GM10266 (cell line): ENCODE measurements around the gene KCNH4.
"Not testable (repeated sequence)": the region's sequence is repeated elsewhere in the genome, so short reads cannot be mapped to it uniquely, and the experiment has no call there.

Source experiments
- DNase-seq: peaks from one replicate; pipeline ENCODE4 v3.0.0; 2012; ENCODE audit errors: extremely low spot score
- TF ChIP-seq, protein P1 (sequence below): IDR thresholded peaks from 2 replicates; pipeline ENCODE4 v1.5.1; 2012; ENCODE audit warnings: mild to moderate bottlenecking, low read depth; ENCODE audit not compliant: control insufficient read depth, insufficient read depth; ENCODE audit errors: missing control alignments

KCNH4 gene

DNA sequence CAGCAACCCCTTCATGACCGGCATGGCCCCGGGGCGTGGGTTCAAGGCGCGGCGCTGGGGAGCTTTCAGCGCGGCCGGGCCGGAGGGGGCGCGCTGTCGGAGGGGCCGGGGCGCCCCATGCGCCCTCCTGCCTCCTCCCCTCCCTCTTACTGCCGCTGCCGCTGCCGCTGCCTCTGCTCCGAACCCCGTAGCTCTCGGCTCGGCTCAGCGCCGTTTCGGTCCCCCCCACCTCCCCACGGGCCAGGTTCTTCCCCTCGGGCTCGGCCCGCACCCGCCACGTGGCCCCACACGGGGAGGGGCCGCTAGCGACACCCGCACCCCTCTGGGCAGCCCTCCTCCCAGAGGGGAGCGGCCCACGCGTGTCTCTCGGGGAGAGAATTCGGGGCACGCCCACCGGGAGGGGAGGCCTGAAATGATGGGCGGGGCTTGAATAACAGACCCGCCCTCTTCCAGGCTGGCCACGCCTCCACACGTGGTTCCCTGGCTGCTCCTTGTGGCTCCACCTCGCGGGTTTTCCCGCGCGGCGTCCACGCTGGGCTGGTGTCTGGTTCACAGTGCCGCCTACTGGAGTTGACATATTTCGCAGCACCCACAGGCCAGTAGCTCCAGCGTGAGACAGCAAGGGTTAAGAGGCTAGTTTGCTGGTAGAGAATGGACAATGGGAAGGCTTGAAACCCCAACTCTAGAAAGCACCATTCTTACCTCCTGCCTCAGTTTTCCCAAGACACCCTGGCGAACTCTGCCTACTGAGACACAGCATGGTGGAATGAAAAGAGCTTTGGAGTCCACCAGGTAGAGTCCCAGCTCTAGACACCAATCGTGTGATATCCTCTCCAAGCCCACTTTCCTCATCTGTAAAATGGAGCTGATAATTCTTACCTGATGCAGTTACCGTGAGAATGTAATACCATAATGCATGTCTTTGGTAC, at the start of gene KCNH4:
Gene KCNH4, minus strand, starts transcription at position 221 of the 929 bp plus-strand sequence. Its CDS starts 197 bp downstream, at position 24.
- DNase-seq = peak; percentile 97
- TF ChIP-seq, protein P1, sequence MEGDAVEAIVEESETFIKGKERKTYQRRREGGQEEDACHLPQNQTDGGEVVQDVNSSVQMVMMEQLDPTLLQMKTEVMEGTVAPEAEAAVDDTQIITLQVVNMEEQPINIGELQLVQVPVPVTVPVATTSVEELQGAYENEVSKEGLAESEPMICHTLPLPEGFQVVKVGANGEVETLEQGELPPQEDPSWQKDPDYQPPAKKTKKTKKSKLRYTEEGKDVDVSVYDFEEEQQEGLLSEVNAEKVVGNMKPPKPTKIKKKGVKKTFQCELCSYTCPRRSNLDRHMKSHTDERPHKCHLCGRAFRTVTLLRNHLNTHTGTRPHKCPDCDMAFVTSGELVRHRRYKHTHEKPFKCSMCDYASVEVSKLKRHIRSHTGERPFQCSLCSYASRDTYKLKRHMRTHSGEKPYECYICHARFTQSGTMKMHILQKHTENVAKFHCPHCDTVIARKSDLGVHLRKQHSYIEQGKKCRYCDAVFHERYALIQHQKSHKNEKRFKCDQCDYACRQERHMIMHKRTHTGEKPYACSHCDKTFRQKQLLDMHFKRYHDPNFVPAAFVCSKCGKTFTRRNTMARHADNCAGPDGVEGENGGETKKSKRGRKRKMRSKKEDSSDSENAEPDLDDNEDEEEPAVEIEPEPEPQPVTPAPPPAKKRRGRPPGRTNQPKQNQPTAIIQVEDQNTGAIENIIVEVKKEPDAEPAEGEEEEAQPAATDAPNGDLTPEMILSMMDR = peak; percentile 80

DNA sequence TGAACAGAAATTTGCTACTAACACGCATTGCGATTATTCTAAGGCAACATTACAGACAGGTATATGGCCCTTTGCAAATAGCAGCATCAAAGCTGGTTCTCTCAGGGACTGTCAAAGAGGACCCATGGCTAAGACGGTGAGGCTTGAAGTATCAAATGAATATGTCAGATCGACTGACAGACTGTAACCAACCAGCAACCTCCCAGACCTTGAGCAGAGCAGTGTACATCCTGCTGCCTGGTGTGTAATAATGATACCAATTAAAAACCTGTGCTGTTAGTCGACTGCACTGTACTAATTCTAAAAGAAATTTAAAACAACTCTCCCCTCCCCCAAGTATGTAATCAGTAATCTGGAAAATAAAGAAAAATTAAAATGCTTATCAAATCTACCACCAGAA, 49.3 kb upstream of the KCNH4 start:
- TF ChIP-seq, protein P1 = no peak
- DNase-seq = no peak

DNA sequence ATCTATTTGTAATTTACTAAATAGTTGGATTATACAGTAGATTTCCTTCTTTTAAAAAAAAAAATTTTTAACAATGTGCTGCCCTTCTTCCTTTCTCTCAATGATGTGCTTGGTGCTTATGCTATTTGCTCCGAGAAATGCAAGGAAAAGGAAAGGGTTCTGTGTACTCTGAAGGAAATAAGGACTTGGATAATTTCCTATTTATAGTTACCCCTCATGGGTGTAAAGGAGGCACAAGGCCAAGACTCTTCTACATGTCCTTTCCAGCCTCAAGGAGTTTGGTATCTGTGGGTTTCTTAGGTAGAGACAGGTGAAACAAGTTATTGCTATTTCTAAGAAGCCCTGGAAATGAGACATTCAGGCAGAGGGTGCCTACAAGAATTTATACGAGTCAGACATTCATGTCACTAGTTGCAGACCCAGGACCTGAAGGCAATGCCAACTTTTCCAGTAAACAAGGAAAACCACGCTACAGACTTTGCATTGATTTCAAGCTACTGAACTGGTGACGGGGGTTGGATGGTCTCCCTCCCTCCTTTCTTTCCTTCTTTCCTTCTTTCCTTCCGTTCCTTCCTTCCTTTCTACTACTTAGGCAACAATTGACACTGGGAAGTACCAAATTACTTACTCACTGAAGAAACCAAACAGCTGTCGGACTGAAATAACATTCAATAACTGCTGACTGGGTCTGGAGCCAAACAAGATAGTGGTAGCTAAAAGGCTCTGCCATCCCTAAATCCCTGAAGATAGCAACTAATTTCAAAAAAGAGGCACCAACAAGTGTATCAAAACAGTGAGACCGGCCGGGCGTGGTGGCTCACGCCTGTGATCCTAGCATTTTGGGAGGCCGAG, 47.1 kb upstream of the KCNH4 start:
- TF ChIP-seq, protein P1 = no peak
- DNase-seq = no peak

DNA sequence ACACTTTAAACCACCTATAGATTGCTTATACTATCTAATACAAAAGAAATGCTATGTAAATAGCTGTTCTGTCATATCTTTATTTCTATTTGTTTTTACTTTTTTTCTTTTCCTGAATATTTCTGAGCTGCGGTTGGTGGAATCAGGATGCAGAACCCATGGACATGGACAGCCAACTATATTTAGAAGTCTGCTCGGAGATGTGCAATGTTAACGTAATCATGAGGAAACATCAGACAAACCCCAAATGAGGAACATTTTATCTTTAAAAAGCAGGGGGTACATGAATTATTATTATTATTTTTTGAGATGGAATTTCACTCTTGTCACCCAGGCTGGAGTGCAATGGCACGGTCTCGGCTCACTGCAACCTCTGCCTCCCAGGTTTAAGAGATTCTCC, 44.7 kb upstream of the KCNH4 start:
- TF ChIP-seq, protein P1 = no peak
- no peak for DNase-seq

DNA sequence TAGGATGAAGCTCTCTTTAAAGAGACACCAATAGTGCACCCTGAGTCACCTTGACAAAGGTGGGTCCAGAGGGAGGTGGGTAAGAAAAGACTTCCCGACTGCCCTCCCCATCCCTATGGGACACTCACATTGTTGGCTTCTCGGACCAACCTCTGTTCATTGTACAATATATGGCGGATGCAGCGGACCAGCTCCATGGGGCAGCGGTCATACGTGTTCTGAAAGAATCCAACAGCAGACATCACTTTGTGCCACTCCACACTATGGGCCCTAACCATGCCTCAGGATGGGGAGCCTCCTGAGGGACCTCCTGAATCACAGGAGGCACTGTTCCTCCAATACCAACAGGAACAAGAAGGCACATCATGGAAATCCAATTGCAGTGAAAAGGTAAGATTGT, 43.7 kb upstream of the KCNH4 start:
- DNase-seq = no peak
- TF ChIP-seq, protein P1 = no peak

DNA sequence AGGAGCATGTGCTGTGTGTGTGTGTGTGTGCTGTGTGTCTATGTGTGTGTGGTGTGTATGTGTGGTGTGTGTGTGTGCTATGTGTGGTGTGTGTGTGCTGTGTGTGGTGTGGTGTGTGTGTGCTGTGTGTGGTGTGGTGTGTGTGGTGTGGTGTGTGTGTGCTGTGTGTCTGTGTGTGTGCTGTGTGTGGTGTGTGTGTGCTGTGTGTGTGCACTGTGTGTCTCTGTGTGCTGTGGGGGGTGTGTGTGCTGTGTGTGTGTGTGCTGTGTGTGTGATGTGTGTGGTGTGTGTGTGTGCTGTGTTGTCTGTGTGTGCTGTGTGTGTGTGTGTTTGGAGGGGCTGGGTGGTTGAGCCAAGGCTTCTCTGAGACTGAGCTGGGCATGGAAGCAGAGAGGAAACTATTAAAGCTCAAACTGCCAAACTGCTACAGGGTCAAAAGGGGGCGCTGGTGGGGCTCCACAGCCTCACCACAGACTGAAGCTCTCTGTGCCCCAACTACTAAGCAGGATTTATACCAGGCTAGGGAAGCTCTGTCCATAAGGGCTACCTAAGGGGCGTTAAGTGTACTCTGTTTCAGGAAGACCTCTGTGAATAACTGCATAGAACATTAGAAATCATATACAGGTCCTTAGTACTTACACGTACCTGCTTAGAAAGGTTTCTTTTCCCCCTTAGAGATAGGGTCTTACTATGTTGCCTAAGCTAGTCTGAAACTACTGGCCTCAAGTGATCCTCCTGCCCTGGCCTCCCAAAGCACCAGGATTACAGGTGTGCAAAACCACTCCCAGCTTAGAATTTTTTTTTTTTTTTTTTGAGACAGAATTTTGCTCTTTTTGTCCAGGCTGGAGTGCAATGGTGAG, 41.2 kb upstream of the KCNH4 start:
- DNase-seq = peak; percentile 75
- TF ChIP-seq, protein P1 = peak; percentile 70

DNA sequence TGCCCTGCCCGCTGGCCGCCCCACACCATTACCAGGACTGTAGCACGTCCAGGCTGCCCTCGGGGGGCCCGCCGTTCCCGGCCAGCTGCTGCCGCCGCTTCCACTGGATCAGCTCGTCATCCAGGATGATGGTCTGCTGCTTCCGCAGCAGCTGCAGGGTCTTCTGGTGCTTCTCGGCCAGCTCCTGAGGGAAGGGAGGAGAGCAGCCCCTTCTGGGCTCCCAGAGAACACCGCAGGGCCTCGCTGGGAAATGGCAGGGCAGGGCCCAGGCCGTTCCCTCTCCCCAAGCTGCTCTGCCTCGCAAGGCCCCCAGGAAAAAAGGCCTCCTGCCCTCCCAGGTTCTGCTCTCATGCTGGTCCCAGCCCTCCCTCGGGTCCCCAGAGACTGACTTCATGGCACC, 38.3 kb upstream of the KCNH4 start:
- not testable (repeated sequence) for DNase-seq
